ENCODE data around the gene PPIG.
"Not testable (repeated sequence)": the region's sequence is repeated elsewhere in the genome, so short reads cannot be mapped to it uniquely, and the experiment has no call there.

The PPIG gene

DNA sequence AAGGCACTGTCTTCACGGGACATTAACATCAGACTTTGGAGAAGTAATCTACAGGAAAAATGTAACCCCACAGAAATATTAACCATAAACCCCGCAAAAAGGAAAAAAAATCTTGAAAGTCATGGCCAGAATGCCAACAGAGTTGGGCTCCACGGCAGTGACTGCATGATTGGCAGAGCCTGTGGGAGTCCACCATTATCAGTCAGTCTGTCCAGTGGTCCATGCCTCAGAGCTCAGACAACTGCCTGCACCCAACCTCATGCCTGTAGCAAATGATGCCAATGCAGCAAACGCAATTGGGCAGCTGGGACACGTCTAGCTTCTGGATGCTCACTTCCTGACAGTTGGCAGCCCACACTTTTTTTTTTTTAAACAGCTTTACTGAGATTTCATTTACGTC, 5.1 kb upstream of the PPIG start:
- TF ChIP-seq, protein P1, sequence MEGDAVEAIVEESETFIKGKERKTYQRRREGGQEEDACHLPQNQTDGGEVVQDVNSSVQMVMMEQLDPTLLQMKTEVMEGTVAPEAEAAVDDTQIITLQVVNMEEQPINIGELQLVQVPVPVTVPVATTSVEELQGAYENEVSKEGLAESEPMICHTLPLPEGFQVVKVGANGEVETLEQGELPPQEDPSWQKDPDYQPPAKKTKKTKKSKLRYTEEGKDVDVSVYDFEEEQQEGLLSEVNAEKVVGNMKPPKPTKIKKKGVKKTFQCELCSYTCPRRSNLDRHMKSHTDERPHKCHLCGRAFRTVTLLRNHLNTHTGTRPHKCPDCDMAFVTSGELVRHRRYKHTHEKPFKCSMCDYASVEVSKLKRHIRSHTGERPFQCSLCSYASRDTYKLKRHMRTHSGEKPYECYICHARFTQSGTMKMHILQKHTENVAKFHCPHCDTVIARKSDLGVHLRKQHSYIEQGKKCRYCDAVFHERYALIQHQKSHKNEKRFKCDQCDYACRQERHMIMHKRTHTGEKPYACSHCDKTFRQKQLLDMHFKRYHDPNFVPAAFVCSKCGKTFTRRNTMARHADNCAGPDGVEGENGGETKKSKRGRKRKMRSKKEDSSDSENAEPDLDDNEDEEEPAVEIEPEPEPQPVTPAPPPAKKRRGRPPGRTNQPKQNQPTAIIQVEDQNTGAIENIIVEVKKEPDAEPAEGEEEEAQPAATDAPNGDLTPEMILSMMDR (IDR thresholded peaks at IDR 0.05), result no peak
- no peak for TF ChIP-seq ZFX (IDR thresholded peaks at IDR 0.05; ENCODE audit: borderline replicate concordance)

DNA sequence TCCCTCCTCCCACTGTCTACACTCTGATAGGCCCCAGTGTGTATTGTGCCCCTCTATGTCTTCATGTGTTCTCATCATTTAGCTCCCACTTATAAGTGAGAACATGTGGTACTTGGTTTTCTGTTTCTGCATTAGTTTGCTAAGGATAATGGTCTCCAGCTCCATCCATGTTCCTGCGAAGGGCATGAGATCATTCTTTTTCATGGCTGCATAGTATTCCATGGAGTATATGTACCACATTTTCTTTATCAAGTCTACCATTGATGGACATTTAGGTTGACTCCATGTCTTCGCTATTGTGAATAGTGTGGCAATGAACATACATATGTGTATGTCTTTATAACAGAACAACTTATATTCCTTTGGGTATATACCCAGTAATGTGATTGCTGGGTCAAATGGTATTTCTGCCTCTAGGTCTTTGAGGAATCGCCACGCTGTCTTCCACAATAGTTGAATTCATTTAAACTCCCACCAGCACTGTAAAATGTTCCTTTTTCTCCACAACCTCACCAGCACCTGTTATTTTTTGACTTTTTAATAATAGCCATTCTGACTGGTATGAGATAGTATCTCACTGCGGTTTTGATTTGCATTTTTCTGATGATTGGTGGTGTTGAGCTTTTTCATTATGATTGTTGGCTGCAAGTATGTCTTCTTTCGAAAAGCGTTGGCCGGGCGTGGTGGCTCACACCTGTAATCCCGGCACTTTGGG, 1.4 kb upstream of the PPIG start:
- H3K27ac ChIP-seq, result not testable (repeated sequence)

More for the DNA sequence above, 5.1 kb upstream of the PPIG start:
- no peak overlapping the region for H3K27ac ChIP-seq

DNA sequence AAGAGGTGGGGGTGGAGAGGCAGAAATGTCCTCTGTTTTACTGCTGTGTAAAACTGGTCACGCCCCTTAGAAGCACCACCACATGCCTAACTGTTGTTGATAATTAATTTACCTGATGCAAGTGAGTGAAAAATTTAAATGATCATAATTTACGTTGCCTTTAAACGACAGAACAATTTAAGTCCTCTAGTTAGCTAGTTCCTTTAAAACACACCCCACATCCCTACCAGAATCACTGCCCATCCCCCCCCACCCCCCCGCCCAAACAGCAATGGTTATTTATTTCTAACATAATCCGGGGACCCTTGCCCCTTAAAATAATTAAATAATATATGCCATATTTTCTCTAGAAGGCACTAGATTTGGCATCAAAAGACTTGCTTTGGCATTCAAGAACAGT, 633 bp upstream of the PPIG start:
- no peak overlapping the region for H3K27ac ChIP-seq
- no peak for TF ChIP-seq ZFX (IDR thresholded peaks at IDR 0.05; ENCODE audit: borderline replicate concordance)
- TF ChIP-seq, protein P1 (IDR thresholded peaks at IDR 0.05), result no peak

DNA sequence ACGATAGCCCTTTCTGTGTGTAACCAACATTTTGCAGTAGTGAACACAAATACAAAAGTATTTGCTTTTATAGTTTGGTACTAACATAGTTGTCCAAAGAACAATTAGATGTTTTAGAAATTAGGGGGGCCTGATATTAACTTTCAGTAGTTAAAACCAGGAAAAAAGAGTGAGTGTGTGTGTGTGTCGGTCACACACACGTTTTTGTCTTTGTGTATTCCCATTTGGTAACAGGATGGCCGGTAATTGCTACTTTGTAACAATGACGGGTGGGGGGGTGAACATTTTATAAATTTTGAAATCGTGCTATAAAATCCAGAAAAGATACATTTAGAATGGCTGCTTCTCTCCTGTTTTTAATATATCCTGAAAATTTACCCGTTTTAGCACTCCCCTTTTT, 1.5 kb downstream of the PPIG start:
- TF ChIP-seq, protein P1 (IDR thresholded peaks at IDR 0.05), result no peak
- no peak for TF ChIP-seq ZFX (IDR thresholded peaks at IDR 0.05; ENCODE audit: borderline replicate concordance)
- H3K27ac ChIP-seq, result no peak overlapping the region

DNA sequence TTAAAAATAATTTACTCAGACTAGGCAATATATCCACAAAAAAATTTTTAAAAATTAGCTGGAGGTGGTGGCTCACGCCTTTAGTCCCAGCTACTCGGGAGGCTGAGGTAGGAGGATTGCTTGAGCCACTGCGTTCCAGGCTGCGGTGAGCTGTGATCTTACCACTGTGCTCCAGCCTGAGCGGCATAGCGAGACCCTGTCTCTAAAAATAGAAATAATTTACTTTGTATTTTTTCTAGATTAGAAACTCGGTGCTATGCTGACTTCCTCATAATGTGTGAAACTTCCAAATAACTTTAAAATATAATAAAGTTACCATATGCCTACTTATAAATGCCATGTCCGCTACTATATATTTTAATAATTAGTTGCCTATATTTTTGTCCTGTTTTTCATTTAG, 6.7 kb downstream of the PPIG start:
- TF ChIP-seq, protein P1 (IDR thresholded peaks at IDR 0.05), result no peak
- TF ChIP-seq ZFX (IDR thresholded peaks at IDR 0.05; ENCODE audit: borderline replicate concordance), result no peak
- H3K27ac ChIP-seq, result no peak overlapping the region

DNA sequence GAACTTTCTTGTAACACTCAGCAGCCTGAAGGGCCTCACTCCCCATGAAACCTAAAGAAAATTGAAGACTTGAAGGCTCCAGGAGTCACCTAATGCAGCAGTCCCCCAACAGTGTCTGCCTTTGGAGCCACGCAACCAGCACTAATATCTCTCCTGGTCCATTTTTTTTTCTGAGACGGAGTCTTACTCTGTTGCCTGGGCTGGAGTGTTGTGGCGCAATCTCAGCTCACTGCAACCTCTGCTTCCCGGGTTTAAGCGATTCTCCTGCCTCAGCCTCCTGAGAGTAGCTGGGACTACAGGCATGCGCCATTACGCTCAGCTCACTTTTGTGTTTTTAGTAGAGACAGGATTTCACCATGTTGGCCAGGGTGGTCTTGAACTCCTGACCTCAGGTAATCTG, 12.4 kb downstream of the PPIG start:
- not testable (repeated sequence) for H3K27ac ChIP-seq

DNA sequence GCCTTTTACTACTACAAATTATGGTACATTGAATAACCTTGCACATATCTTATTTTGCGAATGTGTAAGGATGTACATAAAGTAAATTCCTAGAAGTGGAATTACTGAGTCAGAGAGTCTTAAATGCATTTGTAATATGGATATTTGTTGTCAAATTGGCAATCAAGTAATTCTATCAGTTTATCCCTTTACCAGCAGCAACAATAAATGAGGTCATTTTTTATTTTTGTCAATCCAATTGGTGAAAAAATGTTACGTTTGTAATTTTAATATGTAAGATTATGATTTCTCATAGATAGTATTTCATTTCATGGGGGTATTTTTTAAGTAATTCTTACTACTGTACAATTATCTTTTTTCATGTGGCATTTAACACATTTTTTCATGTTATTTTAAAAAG, 14.8 kb downstream of the PPIG start:
- H3K27ac ChIP-seq, result no peak overlapping the region
- TF ChIP-seq, protein P1 (IDR thresholded peaks at IDR 0.05), result no peak
- no peak for TF ChIP-seq ZFX (IDR thresholded peaks at IDR 0.05; ENCODE audit: borderline replicate concordance)

DNA sequence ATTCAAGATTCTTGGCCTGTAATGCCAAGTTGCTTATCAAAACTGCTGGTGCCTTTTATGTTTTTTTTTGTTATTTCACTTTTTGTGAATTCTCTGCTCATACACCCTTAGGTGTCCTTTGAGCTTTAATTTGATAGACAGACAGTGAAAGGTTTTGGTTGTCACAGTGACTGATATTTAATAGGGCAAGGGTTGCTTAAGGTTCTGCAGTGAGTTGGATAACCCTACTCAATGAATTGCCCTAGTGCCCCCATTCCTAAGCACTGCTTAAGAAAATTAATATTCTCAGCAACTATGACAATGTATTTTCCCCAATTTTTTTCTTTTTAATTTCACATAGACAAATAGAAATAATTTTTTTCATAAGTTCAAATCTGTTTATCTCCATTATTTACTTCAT, 15.4 kb downstream of the PPIG start:
- TF ChIP-seq, protein P1 (IDR thresholded peaks at IDR 0.05), result no peak
- TF ChIP-seq ZFX (IDR thresholded peaks at IDR 0.05; ENCODE audit: borderline replicate concordance), result no peak
- no peak overlapping the region for H3K27ac ChIP-seq
